Thyroid gland (tissue), 4 donors: ENCODE measurements around the gene POLL.

Experiments used
- CTCF ChIP-seq, 6 experiments: fragments of 200-600 bp in 3 of 6; fragments of 450-650 bp in 3 of 6; sonication (generic) in 3 of 6; IDR thresholded peaks; one replicate each; pipeline ENCODE4 v1.5.1; 2016 to 2019; ENCODE audit warnings: antibody characterized with exemption in 6 of 6, mild to moderate bottlenecking in 2 of 6, inconsistent platforms in 1 of 6, moderate library complexity in 1 of 6
- POLR2A ChIP-seq, 2 donors: fragments of 450-650 bp; IDR thresholded peaks; one replicate each; pipeline ENCODE4 v1.6.1; 2017; ENCODE audit warnings: antibody characterized with exemption in 2 of 2, mild to moderate bottlenecking in 2 of 2, moderate library complexity in 1 of 2

GRCh38 chr10:101613646-101614045 lies 25.6 kb upstream of the POLL start:
- TF ChIP-seq CTCF (IDR thresholded peaks at IDR 0.05): no peak
- TF ChIP-seq POLR2A (IDR thresholded peaks at IDR 0.05): no peak
